ENCODE results near the gene ITGBL1.

GRCh38 chr13:101726681-101727080, 274.2 kb downstream of the ITGBL1 start:
- TF ChIP-seq CTCF (conservative IDR thresholded peaks at IDR 0.05; ENCODE audit: low read length) = no peak
- no peak for TF ChIP-seq EZH2phosphoT487 (IDR thresholded peaks at IDR 0.05; ENCODE audit: borderline replicate concordance)

All from Loucy (cell line).